Duodenal mucosa (tissue), 2 donors: Measurements from ENCODE around the gene DNAJA4.

Source experiments
- H3K27ac ChIP-seq: one replicate; pipeline ENCODE4 v1.7.0; 2013; ENCODE audit warnings: low read depth, low read length
- H3K27me3 ChIP-seq, 2 donors: one replicate each; pipeline ENCODE4 v1.7.0; 2013; ENCODE audit warnings: low read length in 2 of 2, control low read depth in 1 of 2; ENCODE audit not compliant: insufficient read depth in 2 of 2, control insufficient read depth in 1 of 2
- H3K36me3 ChIP-seq, 2 donors: one replicate each; pipeline ENCODE4 v1.7.0; 2013; ENCODE audit warnings: low read length in 2 of 2, control low read depth in 1 of 2; ENCODE audit not compliant: insufficient read depth in 2 of 2, control insufficient read depth in 1 of 2
- H3K4me1 ChIP-seq, 2 donors: one replicate each; pipeline ENCODE4 v1.7.0; 2013; ENCODE audit warnings: low read length in 2 of 2, control low read depth in 1 of 2; ENCODE audit not compliant: insufficient read depth in 2 of 2, control insufficient read depth in 1 of 2
- H3K4me3 ChIP-seq, 2 donors: one replicate each; pipeline ENCODE4 v1.7.0; 2013; ENCODE audit warnings: low read length in 2 of 2, low read depth in 1 of 2
- H3K9ac ChIP-seq, 2 donors: one replicate each; pipeline ENCODE4 v1.7.0; 2013; ENCODE audit warnings: low read length in 2 of 2, low read depth in 1 of 2
- H3K9me3 ChIP-seq, 2 donors: one replicate each; pipeline ENCODE4 v1.7.0; 2013; ENCODE audit warnings: low read length in 2 of 2, control low read depth in 1 of 2; ENCODE audit not compliant: control insufficient read depth in 1 of 2

Gene DNAJA4

GRCh38 chr15:78229431-78230406, 34.6 kb upstream of the DNAJA4 start:
- no peak overlapping the region for H3K4me3 ChIP-seq
- no peaks in the 10 kb centered on the region for H3K27me3 ChIP-seq
- peaks cover 0 to 4% of the 10 kb centered on the region in 2 donors for H3K9me3 ChIP-seq
- H3K4me1 ChIP-seq, result peaks cover 5% of the 10 kb centered on the region in 2 donors
- H3K9ac ChIP-seq, result no peak overlapping the region
- H3K27ac ChIP-seq, result no peak overlapping the region
- H3K36me3 ChIP-seq, result no peaks in the 10 kb centered on the region

- Histone ChIP-seq H3K27me3 (no peaks in the 10 kb centered on the region), H3K27ac (no peak overlapping the region), H3K9me3 (no peaks in the 10 kb centered on the region), H3K9ac (no peak overlapping the region), H3K4me1 (peaks cover 5% of the 10 kb centered on the region in 2 donors), H3K4me3 (no peak overlapping the region), H3K36me3 (no peaks in the 10 kb centered on the region)
Observed at GRCh38 chr15:78232951-78233350, 31.4 kb upstream of the DNAJA4 start.

DNA sequence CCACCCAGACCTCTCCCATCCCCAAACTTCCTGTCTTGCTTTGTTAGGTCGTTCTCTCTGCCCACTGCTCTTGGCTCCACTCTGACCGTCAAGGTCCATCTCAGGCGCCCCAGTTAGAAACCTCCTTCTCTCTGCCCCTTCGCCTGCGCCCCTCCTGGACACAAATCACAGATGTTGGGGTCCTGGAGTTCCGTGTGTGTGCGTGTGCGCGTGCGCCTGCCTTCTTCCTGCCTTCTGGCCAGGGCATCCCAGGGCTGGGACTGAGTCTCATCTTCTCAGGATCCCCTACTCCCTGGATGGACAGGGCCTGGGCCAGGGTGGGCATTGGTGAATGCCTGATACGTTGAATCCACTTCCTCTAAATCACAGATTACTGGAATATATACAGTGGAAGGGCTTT, 30.9 kb upstream of the DNAJA4 start:
- Histone ChIP-seq H3K4me1 (peaks cover 5% of the 10 kb centered on the region in 2 donors), H3K36me3 (no peaks in the 10 kb centered on the region), H3K9ac (no peak overlapping the region), H3K27me3 (no peaks in the 10 kb centered on the region), H3K4me3 (no peak overlapping the region), H3K27ac (no peak overlapping the region), H3K9me3 (no peaks in the 10 kb centered on the region)

- no peak within 1 kb of the TSS for H3K9ac ChIP-seq
- no peaks in the 10 kb centered on the region for H3K27me3 ChIP-seq
- no peak within 1 kb of the TSS for H3K27ac ChIP-seq
- peaks cover 5% of the 10 kb centered on the region in 2 donors for H3K4me1 ChIP-seq
- H3K36me3 ChIP-seq, result no peaks in the 10 kb centered on the region
- H3K9me3 ChIP-seq, result no peaks in the 10 kb centered on the region
- H3K4me3 ChIP-seq, result no peak within 1 kb of the TSS
Observed at GRCh38 chr15:78234515-78235040, 29.8 kb upstream of the DNAJA4 start, which contains the start of gene ACSBG1. Gene ACSBG1 (minus strand): TSS chr15:78234565. CDS start chr15:78234501, 64 bp downstream.

- H3K4me3 ChIP-seq, result no peak overlapping the region
- H3K27ac ChIP-seq, result no peak overlapping the region
- peaks cover 5 to 10% of the 10 kb centered on the region in 2 donors for H3K4me1 ChIP-seq
- no peaks in the 10 kb centered on the region for H3K36me3 ChIP-seq
- H3K9me3 ChIP-seq, result no peaks in the 10 kb centered on the region
- no peak overlapping the region for H3K9ac ChIP-seq
- H3K27me3 ChIP-seq, result no peaks in the 10 kb centered on the region
Observed at GRCh38 chr15:78236491-78236890, 27.9 kb upstream of the DNAJA4 start.

DNA sequence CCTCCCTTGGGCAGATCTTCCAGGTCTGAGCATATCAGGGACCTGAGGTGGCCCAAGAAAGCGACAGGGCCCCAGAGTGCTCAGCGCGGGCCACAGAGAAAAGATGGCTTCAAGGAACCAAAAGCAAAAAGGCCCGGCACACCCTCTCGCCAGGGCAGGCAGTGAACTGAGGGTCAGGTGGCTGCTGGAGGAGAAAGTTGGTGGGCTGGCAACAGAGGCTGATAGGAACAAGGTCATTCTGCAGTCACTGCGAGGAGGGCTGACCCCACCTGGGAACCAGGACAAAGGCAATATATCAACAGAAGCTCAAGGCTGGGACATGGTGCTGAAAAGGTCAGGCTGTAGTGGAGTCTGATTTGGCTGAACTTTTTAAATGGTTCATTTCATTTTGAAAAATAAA, 27.2 kb upstream of the DNAJA4 start:
- no peaks in the 10 kb centered on the region for H3K36me3 ChIP-seq
- no peaks in the 10 kb centered on the region for H3K27me3 ChIP-seq
- H3K9me3 ChIP-seq, result no peaks in the 10 kb centered on the region
- no peak overlapping the region for H3K4me3 ChIP-seq
- H3K9ac ChIP-seq, result no peak overlapping the region
- H3K27ac ChIP-seq, result no peak overlapping the region
- H3K4me1 ChIP-seq, result peaks cover 9 to 10% of the 10 kb centered on the region in 2 donors

DNA sequence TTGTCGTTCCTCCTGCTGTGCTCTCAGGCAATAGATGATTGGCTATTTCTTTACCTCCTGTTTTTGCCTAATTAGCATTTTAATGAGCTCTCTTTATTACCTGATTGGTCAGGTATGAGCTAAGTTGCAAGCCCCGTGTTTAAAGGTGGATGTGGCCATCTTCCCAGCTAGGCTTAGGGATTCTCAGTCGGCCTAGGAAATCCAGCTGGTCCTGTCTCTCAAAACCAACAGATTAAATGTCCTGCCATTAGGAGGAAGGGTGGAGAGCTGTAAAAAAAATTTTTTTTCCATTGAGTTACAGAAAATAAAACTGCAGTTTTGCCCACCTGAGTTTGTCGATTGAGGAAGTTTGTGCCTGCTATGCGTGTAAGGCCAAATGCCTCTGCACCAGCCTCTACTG, 24.6 kb upstream of the DNAJA4 start:
- Histone ChIP-seq H3K27ac (no peak overlapping the region), H3K9me3 (no peaks in the 10 kb centered on the region), H3K9ac (no peak overlapping the region), H3K36me3 (no peaks in the 10 kb centered on the region), H3K27me3 (no peaks in the 10 kb centered on the region), H3K4me3 (no peak overlapping the region), H3K4me1 (peaks cover 29 to 30% of the 10 kb centered on the region in 2 donors)

GRCh38 chr15:78241017-78241416, 23.3 kb upstream of the DNAJA4 start:
- peaks cover 29 to 30% of the 10 kb centered on the region in 2 donors for H3K4me1 ChIP-seq
- H3K9me3 ChIP-seq, result no peaks in the 10 kb centered on the region
- no peak overlapping the region for H3K4me3 ChIP-seq
- no peaks in the 10 kb centered on the region for H3K27me3 ChIP-seq
- H3K9ac ChIP-seq, result no peak overlapping the region
- no peak overlapping the region for H3K27ac ChIP-seq
- no peaks in the 10 kb centered on the region for H3K36me3 ChIP-seq

DNA sequence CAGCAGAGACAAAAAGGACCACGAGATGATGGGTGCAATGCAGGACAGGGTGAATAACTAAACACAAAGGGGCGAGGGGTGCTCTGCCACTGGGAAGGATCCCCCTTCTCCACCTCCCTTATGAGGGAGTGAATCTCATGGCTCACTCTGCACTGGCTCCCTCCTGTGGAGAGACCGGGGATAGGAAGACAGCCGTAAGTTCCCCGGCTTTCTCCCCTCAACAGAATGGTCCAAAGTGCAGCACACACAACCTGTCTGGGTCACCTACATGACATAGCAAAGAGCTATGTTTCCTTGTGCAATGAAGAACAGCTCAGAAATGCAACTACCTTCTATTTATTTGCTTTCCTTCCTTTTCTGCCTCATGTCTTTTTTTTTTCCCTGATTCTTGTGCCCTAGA, 22.2 kb upstream of the DNAJA4 start:
- Histone ChIP-seq H3K9ac (no peak overlapping the region), H3K27me3 (no peaks in the 10 kb centered on the region), H3K27ac (no peak overlapping the region), H3K36me3 (no peaks in the 10 kb centered on the region), H3K4me3 (no peak overlapping the region), H3K4me1 (peaks cover 29 to 30% of the 10 kb centered on the region in 2 donors), H3K9me3 (no peaks in the 10 kb centered on the region)

DNA sequence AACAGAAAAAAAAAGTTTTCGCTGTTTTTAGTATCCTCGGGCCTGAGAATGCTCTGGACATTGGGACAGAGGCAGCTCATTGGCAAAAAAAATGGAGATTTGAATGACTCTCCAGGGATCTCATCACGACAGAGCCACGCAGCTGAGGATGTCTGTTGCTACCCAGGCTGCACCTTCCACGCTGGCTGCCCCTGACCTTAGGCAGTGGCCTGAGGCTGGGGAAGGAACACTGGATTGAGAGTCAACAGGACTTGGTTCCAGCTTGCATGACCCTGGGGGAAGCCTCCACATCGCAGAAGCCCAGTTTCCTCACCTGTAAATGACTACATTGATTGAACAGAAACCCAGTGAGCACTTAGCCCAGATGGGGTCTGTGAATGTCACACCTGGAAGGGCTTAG, 21.3 kb upstream of the DNAJA4 start:
- no peaks in the 10 kb centered on the region for H3K36me3 ChIP-seq
- H3K4me1 ChIP-seq, result peaks cover 29 to 30% of the 10 kb centered on the region in 2 donors
- no peaks in the 10 kb centered on the region for H3K9me3 ChIP-seq
- H3K4me3 ChIP-seq, result no peak overlapping the region
- H3K27ac ChIP-seq, result no peak overlapping the region
- H3K9ac ChIP-seq, result peak overlapping the region in 1 of 2 donors; percentile 51
- no peaks in the 10 kb centered on the region for H3K27me3 ChIP-seq
